WTC11 (cell line): ENCODE measurements around the gene OLFML2B. TPM values are rescaled to one million over a fixed set of nuclear protein-coding genes. Genes with fewer than 3 reads are reported as not detected.
A peak's percentile ranks its signal among the peaks of the same experiment; 100 is the strongest.

Source experiments
- AFF4 ChIP-seq: sonication (generic); formaldehyde crosslinking; IDR thresholded peaks from 2 replicates; pipeline ENCODE4 v1.8.1; 2023; ENCODE audit warnings: mild to moderate bottlenecking, missing genetic modification reagents, borderline replicate concordance
- ATF2 ChIP-seq: sonication (generic); formaldehyde crosslinking; IDR thresholded peaks from 2 replicates; pipeline ENCODE4 v1.8.1; 2022; ENCODE audit warnings: low read depth, missing genetic modification reagents, borderline replicate concordance
- ATF3 ChIP-seq: sonication (generic); formaldehyde crosslinking; conservative IDR thresholded peaks from 2 replicates; pipeline ENCODE4 v1.8.1; 2022; ENCODE audit warnings: mild to moderate bottlenecking, missing genetic modification reagents
- CREB1 ChIP-seq: sonication (generic); formaldehyde crosslinking; IDR thresholded peaks from 2 replicates; pipeline ENCODE4 v1.8.0; 2023; ENCODE audit warnings: mild to moderate bottlenecking, missing genetic modification reagents
- FOXJ3 ChIP-seq: sonication (generic); formaldehyde crosslinking; IDR thresholded peaks from 2 replicates; pipeline ENCODE4 v1.9.0; 2021; ENCODE audit warnings: missing genetic modification reagents, mild to moderate bottlenecking, borderline replicate concordance
- FOXK1 ChIP-seq: sonication (generic); formaldehyde crosslinking; IDR thresholded peaks from 2 replicates; pipeline ENCODE4 v1.8.0; 2022; ENCODE audit warnings: mild to moderate bottlenecking, moderate library complexity, missing genetic modification reagents
- JAZF1 ChIP-seq: fragments of 250-450 bp; sonication (Bioruptor Pico); IDR thresholded peaks from 2 replicates; pipeline ENCODE4 v1.9.0; 2021; ENCODE audit warnings: moderate library complexity, mild to moderate bottlenecking, inconsistent platforms
- NR3C1 ChIP-seq: sonication (generic); formaldehyde crosslinking; conservative IDR thresholded peaks from 2 replicates; pipeline ENCODE4 v1.8.1; 2023; ENCODE audit warnings: low read depth, mild to moderate bottlenecking, missing genetic modification reagents
- OVOL2 ChIP-seq: fragments of 250-450 bp; sonication (Bioruptor Pico); IDR thresholded peaks from 2 replicates; pipeline ENCODE4 v1.9.0; 2021; ENCODE audit warnings: mild to moderate bottlenecking, borderline replicate concordance
- SOX15 ChIP-seq: fragments of 250-450 bp; sonication (Bioruptor Pico); IDR thresholded peaks from 2 replicates; pipeline ENCODE4 v1.9.0; 2021; ENCODE audit warnings: mild to moderate bottlenecking
- STAT6 ChIP-seq: sonication (generic); formaldehyde crosslinking; conservative IDR thresholded peaks from 2 replicates; pipeline ENCODE4 v1.8.1; 2023; ENCODE audit warnings: mild to moderate bottlenecking, low read depth, missing genetic modification reagents, moderate library complexity
- TEAD4 ChIP-seq: sonication (generic); formaldehyde crosslinking; IDR thresholded peaks from 2 replicates; pipeline ENCODE4 v1.8.0; 2022; ENCODE audit warnings: mild to moderate bottlenecking, missing genetic modification reagents
- ZNF317 ChIP-seq: sonication (generic); formaldehyde crosslinking; IDR thresholded peaks from 2 replicates; pipeline ENCODE4 v1.8.1; 2023; ENCODE audit warnings: low read depth, mild to moderate bottlenecking, moderate library complexity, missing genetic modification reagents, borderline replicate concordance
- ZNF671 ChIP-seq: fragments of 250-450 bp; sonication (Bioruptor Pico); IDR thresholded peaks from 2 replicates; pipeline ENCODE4 v1.8.0; 2021; ENCODE audit warnings: mild to moderate bottlenecking
- total RNA-seq: library from RNA; stranded (reverse); gene quantifications from 3 replicates; pipeline ENCODE4 v1.2.3, GENCODE V29; 2021
- TF ChIP-seq, protein P1 (sequence below): fragments of 250-450 bp; sonication (Bioruptor Pico); IDR thresholded peaks from 2 replicates; pipeline ENCODE4 v1.9.0; 2021; ENCODE audit warnings: mild to moderate bottlenecking, borderline replicate concordance
- TF ChIP-seq, protein P2 (sequence below): sonication (generic); formaldehyde crosslinking; IDR thresholded peaks from 2 replicates; pipeline ENCODE4 v1.8.0; 2022; ENCODE audit warnings: mild to moderate bottlenecking, missing genetic modification reagents
- TF ChIP-seq, protein P3 (sequence below): fragments of 250-450 bp; sonication (Bioruptor Pico); IDR thresholded peaks from 2 replicates; pipeline ENCODE4 v2.1.2; 2022; ENCODE audit warnings: mild to moderate bottlenecking, moderate library complexity
- TF ChIP-seq, protein P4 (sequence below): sonication (generic); formaldehyde crosslinking; IDR thresholded peaks from 2 replicates; pipeline ENCODE4 v1.8.0; 2022; ENCODE audit warnings: mild to moderate bottlenecking, missing genetic modification reagents
- TF ChIP-seq, protein P5 (sequence below): fragments of 250-450 bp; sonication (Bioruptor Pico); IDR thresholded peaks from 2 replicates; pipeline ENCODE4 v1.9.0; 2021; ENCODE audit warnings: mild to moderate bottlenecking

The OLFML2B gene
- total RNA-seq, 1 experiment from 2014 or later: 4.9 TPM

- TF ChIP-seq, protein P1, sequence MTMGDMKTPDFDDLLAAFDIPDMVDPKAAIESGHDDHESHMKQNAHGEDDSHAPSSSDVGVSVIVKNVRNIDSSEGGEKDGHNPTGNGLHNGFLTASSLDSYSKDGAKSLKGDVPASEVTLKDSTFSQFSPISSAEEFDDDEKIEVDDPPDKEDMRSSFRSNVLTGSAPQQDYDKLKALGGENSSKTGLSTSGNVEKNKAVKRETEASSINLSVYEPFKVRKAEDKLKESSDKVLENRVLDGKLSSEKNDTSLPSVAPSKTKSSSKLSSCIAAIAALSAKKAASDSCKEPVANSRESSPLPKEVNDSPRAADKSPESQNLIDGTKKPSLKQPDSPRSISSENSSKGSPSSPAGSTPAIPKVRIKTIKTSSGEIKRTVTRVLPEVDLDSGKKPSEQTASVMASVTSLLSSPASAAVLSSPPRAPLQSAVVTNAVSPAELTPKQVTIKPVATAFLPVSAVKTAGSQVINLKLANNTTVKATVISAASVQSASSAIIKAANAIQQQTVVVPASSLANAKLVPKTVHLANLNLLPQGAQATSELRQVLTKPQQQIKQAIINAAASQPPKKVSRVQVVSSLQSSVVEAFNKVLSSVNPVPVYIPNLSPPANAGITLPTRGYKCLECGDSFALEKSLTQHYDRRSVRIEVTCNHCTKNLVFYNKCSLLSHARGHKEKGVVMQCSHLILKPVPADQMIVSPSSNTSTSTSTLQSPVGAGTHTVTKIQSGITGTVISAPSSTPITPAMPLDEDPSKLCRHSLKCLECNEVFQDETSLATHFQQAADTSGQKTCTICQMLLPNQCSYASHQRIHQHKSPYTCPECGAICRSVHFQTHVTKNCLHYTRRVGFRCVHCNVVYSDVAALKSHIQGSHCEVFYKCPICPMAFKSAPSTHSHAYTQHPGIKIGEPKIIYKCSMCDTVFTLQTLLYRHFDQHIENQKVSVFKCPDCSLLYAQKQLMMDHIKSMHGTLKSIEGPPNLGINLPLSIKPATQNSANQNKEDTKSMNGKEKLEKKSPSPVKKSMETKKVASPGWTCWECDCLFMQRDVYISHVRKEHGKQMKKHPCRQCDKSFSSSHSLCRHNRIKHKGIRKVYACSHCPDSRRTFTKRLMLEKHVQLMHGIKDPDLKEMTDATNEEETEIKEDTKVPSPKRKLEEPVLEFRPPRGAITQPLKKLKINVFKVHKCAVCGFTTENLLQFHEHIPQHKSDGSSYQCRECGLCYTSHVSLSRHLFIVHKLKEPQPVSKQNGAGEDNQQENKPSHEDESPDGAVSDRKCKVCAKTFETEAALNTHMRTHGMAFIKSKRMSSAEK (CRISPR knock-in tag): no peak
- TF ChIP-seq SOX15 (CRISPR knock-in tag) (no peak), NR3C1 (CRISPR knock-in tag) (no peak), ATF3 (no peak), CREB1 (no peak), OVOL2 (CRISPR knock-in tag) (no peak), ATF2 (no peak), ZNF671 (no peak), AFF4 (CRISPR knock-in tag) (0 out of 2 replicates have a peak, but pooled peaks have one; percentile 52), STAT6 (CRISPR knock-in tag) (no peak), FOXK1 (CRISPR knock-in tag) (no peak), ZNF317 (CRISPR knock-in tag) (no peak), FOXJ3 (CRISPR knock-in tag) (no peak), JAZF1 (CRISPR knock-in tag) (no peak), TEAD4 (CRISPR knock-in tag) (no peak)
- TF ChIP-seq, protein P2, sequence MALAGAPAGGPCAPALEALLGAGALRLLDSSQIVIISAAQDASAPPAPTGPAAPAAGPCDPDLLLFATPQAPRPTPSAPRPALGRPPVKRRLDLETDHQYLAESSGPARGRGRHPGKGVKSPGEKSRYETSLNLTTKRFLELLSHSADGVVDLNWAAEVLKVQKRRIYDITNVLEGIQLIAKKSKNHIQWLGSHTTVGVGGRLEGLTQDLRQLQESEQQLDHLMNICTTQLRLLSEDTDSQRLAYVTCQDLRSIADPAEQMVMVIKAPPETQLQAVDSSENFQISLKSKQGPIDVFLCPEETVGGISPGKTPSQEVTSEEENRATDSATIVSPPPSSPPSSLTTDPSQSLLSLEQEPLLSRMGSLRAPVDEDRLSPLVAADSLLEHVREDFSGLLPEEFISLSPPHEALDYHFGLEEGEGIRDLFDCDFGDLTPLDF (CRISPR knock-in tag): no peak
- TF ChIP-seq, protein P3, sequence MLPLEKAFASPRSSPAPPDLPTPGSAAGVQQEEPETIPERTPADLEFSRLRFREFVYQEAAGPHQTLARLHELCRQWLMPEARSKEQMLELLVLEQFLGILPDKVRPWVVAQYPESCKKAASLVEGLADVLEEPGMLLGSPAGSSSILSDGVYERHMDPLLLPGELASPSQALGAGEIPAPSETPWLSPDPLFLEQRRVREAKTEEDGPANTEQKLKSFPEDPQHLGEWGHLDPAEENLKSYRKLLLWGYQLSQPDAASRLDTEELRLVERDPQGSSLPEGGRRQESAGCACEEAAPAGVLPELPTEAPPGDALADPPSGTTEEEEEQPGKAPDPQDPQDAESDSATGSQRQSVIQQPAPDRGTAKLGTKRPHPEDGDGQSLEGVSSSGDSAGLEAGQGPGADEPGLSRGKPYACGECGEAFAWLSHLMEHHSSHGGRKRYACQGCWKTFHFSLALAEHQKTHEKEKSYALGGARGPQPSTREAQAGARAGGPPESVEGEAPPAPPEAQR (CRISPR knock-in tag): no peak
- TF ChIP-seq, protein P4, sequence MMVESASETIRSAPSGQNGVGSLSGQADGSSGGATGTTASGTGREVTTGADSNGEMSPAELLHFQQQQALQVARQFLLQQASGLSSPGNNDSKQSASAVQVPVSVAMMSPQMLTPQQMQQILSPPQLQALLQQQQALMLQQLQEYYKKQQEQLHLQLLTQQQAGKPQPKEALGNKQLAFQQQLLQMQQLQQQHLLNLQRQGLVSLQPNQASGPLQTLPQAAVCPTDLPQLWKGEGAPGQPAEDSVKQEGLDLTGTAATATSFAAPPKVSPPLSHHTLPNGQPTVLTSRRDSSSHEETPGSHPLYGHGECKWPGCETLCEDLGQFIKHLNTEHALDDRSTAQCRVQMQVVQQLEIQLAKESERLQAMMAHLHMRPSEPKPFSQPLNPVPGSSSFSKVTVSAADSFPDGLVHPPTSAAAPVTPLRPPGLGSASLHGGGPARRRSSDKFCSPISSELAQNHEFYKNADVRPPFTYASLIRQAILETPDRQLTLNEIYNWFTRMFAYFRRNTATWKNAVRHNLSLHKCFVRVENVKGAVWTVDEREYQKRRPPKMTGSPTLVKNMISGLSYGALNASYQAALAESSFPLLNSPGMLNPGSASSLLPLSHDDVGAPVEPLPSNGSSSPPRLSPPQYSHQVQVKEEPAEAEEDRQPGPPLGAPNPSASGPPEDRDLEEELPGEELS: no peak
- TF ChIP-seq, protein P5, sequence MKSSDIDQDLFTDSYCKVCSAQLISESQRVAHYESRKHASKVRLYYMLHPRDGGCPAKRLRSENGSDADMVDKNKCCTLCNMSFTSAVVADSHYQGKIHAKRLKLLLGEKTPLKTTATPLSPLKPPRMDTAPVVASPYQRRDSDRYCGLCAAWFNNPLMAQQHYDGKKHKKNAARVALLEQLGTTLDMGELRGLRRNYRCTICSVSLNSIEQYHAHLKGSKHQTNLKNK (CRISPR knock-in tag): no peak
Measured at GRCh38 chr1:162056043-162056442, 32.4 kb upstream of the OLFML2B start (continued).
